Measurements from ENCODE around the gene KDM4C.

GRCh38 chr9:6905850-6906375 is 148.1 kb downstream of the KDM4C start:
- TF ChIP-seq CTCF (conservative IDR thresholded peaks at IDR 0.05; ENCODE audit: low read depth, low read length) (no peak), MAZ (IDR thresholded peaks at IDR 0.05; ENCODE audit: borderline replicate concordance, low read depth, low read length) (no peak), FOS (IDR thresholded peaks at IDR 0.05; ENCODE audit: low read depth, low read length) (no peak), POLR2A (IDR thresholded peaks at IDR 0.05; ENCODE audit: low read depth, low read length) (no peak), RFX5 (IDR thresholded peaks at IDR 0.05; ENCODE audit: low read depth, low read length) (no peak), MXI1 (IDR thresholded peaks at IDR 0.05; ENCODE audit: borderline replicate concordance, low read depth, low read length) (no peak), RCOR1 (IDR thresholded peaks at IDR 0.05; ENCODE audit: insufficient replicate concordance, low read length) (no peak), SMC3 (IDR thresholded peaks at IDR 0.05; ENCODE audit: low read depth, low read length) (no peak), CHD1 (IDR thresholded peaks at IDR 0.05; ENCODE audit: low read depth, low read length) (no peak)
- TF ChIP-seq, protein P1, sequence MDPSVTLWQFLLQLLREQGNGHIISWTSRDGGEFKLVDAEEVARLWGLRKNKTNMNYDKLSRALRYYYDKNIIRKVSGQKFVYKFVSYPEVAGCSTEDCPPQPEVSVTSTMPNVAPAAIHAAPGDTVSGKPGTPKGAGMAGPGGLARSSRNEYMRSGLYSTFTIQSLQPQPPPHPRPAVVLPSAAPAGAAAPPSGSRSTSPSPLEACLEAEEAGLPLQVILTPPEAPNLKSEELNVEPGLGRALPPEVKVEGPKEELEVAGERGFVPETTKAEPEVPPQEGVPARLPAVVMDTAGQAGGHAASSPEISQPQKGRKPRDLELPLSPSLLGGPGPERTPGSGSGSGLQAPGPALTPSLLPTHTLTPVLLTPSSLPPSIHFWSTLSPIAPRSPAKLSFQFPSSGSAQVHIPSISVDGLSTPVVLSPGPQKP (IDR thresholded peaks at IDR 0.05; ENCODE audit: borderline replicate concordance, low read depth, low read length) = no peak
